HEK293T (cell line): ENCODE results near the gene TNIK.

Experiments
- FOXM1 ChIP-seq: fragments of 450-650 bp; IDR thresholded peaks from 2 replicates; pipeline ENCODE4 v1.6.1; 2017; ENCODE audit warnings: mild to moderate bottlenecking, borderline replicate concordance
- LEF1 ChIP-seq: fragments of 450-650 bp; IDR thresholded peaks from 2 replicates; pipeline ENCODE4 v1.6.1; 2017; ENCODE audit warnings: mild to moderate bottlenecking, borderline replicate concordance
- ZNF384 ChIP-seq: fragments of 450-650 bp; IDR thresholded peaks from 2 replicates; pipeline ENCODE4 v1.6.1; 2016

- TF ChIP-seq FOXM1: no peak
- no peak for TF ChIP-seq ZNF384
- no peak for TF ChIP-seq LEF1
Measured at GRCh38 chr3:171445620-171446204, 14.5 kb downstream of the TNIK start.
